HepG2 (cell line): ENCODE measurements around the gene SYNJ2. TPM values are rescaled to one million over a fixed set of nuclear protein-coding genes. Genes with fewer than 3 reads are reported as not detected.

Source experiments
- KIAA2018 ChIP-seq: sonication (generic); formaldehyde crosslinking; IDR thresholded peaks from 2 replicates; pipeline ENCODE4 v1.5.0; 2020; ENCODE audit warnings: mild to moderate bottlenecking, missing genetic modification reagents, borderline replicate concordance
- ZBTB43 ChIP-seq: sonication (generic); formaldehyde crosslinking; conservative IDR thresholded peaks from 2 replicates; pipeline ENCODE4 v1.4.0; 2020; ENCODE audit warnings: missing genetic modification reagents
- polyA plus RNA-seq, 8 experiments: library from polyadenylated mRNA; depleted of rRNA in 3 of 8; stranded (reverse) in 7 of 8; unstranded in 1 of 8; fragments of >200 nt; fragmentation: Illumina TruSeq in 4 of 8; extraction: Trizol in 4 of 8; gene quantifications; 2 replicates each; pipeline versions ENCODE4 v1.2.1 to v1.2.3, GENCODE V29; 2011 to 2016; ENCODE audit warnings: low read depth in 4 of 8, missing spikeins in 1 of 8, mixed read lengths in 1 of 8; ENCODE audit not compliant: insufficient read depth in 1 of 8
- total RNA-seq, 5 experiments: library from RNA; depleted of rRNA; stranded (reverse); fragments of >200 nt; fragmentation: Illumina TruSeq; extraction: Trizol; gene quantifications; 2 replicates each; pipeline ENCODE4 v1.2.3, GENCODE V29; 2016; ENCODE audit warnings: low read depth in 1 of 5

The SYNJ2 gene
- total and polyA plus RNA-seq, 2 of the 13 experiments (the other 11 are each of a cell fraction or from before 2014, with no cell fraction given), result 39.1 to 57.6 TPM

- no peak for TF ChIP-seq KIAA2018
- no peak for TF ChIP-seq ZBTB43 (CRISPR knock-in tag)
Observed at GRCh38 chr6:158040804-158041347, 59.2 kb downstream of the SYNJ2 start (continued).
